Measurements from ENCODE around the gene ADAMTS1.

DNA sequence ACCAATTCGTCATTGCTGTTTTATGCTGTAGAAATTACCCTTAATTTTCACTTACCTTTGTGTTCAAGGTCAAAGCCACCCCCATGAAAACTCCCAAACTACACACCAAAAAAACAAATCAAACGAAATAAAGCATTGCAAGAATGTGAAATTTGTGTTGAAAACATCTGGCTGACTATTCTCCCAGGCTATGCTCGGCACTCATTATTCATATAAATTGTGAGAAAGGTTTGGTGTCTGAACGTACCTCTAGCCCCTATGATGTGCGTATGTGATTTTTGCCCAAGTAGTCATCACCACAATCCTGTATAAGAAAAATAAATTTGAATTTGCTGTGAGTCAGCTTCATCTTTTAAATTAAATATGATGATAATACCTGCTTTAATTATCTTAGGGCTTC is 34.9 kb downstream of the ADAMTS1 start:
- TF ChIP-seq YY1 (IDR thresholded peaks at IDR 0.05; ENCODE audit: insufficient read depth, insufficient read length) = no peak
- no peak for TF ChIP-seq ZNF274 (IDR thresholded peaks at IDR 0.05; ENCODE audit: low read depth, low read length)
- TF ChIP-seq SUZ12 (IDR thresholded peaks at IDR 0.05; ENCODE audit: extremely low read depth, insufficient read depth, insufficient read length) = no peak

Measured in NT2/D1 (cell line).